ENCODE data around the gene ZNF627.
"Not testable (repeated sequence)": the region's sequence is repeated elsewhere in the genome, so short reads cannot be mapped to it uniquely, and the experiment has no call there.

The ZNF627 gene

DNA sequence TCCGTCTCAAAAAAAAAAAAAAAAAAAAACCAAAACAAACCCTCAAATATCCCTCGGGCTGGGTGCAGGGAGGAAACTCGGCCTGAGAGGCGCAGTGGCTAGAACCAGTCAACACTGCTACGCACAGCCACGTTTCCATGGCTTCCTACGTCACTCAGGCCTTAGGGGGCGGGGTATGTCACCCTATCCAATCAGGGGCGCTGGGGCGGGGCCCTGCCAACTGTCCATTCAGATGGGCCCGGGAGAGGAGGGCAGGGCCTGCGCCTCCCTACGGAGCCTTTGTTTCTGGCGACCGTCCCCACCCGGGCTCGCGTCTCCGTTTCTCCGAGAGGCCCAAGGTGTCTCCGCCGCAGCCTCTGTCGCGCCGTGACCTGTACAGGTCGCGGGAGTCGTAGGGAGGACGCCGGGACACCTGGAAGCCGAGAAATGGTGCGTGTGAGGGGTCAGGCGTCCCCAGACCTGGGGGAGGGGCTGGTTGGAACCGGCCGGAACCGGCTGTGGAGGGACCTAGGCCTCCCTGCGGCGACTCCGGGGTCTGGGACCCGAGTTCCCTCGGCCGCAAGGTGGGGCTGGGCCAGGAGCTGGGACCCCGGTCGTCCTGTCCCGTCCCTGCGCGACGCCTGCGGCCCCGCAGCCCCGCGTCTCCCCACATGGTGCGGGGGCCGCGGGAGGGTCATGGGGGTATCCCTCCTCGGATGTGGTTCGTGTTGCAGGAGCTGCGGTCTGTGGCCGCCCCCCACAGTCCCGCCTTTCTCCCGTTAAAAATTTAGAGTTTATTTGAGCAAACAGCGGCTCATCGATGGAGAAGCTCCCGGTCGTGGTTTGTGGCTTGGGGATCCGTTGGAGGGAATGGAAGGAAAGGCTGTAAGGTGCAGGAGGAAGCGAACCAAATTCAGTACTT, at the start of gene ZNF627:
Gene ZNF627 (plus strand): TSS at position 282 of the 901 bp plus-strand sequence. CDS start 145 bp downstream, at position 427.
- in situ Hi-C loops (cut with MboI; ENCODE audit: low sequenced_read_pairs) = no loop called here

DNA sequence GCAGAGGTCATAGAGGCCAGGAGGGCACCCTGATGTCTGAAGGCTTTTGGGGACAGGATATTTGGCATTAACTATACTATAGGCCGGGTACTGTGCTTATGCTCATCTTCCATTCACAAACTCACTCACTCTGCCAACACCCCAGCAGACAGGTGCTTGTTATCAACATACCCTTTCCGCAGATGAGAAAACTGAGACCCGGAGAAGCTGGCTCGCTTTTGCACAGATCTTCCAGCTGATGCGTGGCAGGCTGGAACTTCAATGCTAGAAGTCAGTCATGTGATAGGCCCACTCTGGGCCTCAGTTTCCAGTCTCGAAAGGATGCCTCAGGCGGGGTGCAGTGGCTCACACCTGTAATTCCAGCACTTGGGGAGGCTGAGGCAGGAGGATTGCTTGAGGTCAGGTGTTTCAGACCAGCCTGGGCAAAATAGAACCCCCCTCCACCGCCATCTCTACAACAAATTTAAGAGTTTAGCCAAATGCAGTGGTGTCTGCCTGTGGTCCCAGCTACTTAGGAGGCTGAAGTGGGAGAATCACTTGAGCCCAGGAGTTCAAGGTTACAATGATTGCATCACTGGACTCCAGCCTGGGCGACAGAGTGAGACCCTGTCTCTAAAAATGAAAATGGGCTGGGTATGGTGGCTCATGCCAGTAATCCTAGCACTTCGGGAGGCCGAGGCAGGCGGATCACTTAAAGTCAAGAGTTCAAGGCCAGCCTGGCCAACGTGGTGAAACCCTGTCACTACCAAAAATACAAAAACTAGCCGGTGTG, 49.2 kb upstream of the ZNF627 start:
- in situ Hi-C loops (cut with MboI; ENCODE audit: low sequenced_read_pairs) = no loop called here

DNA sequence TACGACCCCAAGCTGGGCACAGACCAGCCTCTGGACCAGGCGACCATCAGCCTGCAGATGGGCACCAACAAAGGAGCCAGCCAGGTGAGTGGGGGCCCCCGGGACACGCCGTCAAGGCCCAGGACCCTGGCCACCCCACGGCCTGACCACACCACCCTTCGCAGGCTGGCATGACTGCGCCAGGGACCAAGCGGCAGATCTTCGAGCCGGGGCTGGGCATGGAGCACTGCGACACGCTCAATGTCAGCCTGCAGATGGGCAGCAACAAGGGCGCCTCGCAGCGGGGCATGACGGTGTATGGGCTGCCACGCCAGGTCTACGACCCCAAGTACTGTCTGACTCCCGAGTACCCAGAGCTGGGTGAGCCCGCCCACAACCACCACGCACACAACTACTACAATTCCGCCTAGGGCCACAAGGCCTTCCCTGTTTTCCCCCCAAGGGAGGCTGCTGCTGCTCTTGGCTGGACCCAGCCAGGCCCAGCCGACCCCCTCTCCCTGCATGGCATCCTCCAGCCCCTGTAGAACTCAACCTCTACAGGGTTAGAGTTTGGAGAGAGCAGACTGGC, 47.8 kb upstream of the ZNF627 start:
- in situ Hi-C loops (cut with MboI; ENCODE audit: low sequenced_read_pairs) = no loop called here

DNA sequence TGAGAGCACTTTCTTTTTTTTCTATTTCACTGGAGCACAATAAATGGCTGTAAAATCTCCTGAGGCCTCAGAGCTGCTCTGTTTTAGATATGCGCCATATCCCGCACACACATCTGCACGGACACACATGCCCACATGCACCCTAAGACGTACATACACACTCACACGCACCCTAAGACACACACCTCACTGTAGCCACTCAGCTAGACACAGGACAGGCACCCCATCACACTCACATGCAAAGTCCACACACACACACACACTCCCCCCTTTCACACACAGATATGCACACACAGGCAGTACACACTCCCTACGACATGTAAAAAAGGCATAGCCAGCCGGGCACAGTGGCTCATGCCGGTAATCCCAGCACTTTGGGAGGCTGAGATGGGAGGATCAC, 47.0 kb upstream of the ZNF627 start:
- in situ Hi-C loops (cut with MboI; ENCODE audit: low sequenced_read_pairs) = no loop called here

DNA sequence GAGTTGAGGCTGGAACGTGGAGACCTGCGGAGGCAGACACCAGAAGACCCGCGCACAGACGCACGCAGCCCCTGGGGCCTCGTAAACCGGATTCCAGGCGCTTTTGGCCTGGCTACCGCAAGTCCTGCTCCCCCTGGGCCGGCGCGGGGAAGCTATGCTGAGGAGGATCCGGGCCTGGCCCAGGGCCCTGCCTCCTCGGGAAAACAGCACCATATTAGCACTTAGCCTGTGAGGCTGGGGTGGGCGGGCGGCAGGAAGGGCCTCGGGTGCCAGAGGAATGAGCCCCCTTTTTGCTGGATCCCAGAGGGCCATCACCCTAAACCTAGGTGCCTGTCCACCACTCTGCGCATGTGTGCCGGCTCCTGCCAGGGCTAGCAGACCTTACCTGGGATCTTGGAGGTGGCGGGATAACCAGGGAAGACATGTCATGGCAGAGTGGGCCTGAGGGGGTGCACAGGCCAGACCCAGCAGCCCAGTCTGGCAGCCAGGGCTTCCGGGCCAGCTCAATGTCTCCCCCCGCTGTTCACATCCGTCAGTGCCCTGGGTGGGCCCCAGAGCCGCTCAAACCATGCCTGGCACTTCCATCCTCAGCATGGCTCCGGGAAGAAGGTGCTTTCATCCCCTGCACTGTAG, 45.6 kb upstream of the ZNF627 start:
- in situ Hi-C loops (cut with MboI; ENCODE audit: low sequenced_read_pairs) = no loop called here

DNA sequence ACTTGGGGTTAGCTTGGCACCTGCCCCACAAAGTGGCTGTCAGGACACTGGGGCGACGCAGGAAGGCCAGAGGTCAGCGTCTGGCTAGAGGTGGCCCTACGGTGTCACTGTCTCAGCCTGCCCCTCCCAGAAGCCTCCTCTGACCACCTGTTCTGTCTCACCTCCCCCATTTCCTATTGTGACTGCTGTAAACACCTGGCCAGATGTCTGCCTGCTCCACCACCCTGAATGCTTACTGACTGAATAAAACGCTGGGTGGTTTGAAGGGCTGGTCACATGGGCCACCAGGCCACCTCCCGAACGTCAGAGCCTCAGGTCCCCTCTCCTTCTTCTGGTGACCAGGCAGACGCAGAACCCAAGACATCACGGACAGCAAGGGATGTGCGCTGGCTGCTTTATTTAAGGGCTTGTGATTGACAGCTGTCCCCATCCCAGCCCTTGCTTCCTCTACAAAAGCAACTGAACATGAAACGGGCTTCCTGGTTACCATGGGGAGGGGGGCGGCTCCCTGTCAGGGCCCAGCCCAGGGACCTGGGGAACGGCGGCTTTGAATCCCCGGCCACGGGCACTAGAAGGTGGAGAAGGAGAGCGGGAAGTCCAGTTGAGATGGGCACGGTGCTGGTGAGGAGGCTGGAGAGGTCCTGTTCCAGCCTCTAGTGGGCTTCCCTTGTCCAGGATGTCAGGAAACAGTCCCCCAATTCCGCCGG, 44.5 kb upstream of the ZNF627 start:
- in situ Hi-C loops (cut with MboI; ENCODE audit: low sequenced_read_pairs) = no loop called here

DNA sequence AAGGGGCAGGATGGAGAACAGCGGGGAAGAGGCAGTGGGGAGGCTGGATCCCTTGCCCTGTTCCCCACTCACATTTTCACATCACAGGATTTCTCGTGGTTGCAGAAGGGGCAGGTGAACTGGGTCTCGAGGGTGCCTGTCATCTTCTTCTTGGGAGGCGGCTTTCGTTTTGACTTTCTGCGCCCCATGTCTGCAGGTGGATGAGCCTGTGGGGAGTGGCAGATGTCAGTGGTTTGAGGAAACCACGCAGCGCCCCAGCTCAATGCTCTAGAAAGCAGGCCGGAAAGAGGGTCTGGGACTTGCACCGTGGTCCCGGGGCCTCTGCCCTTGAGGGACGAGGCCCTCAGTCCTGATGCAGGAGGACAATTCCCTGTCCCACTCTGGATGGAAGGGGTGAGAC, 43.1 kb upstream of the ZNF627 start:
- in situ Hi-C loops (cut with MboI; ENCODE audit: low sequenced_read_pairs) = no loop called here

DNA sequence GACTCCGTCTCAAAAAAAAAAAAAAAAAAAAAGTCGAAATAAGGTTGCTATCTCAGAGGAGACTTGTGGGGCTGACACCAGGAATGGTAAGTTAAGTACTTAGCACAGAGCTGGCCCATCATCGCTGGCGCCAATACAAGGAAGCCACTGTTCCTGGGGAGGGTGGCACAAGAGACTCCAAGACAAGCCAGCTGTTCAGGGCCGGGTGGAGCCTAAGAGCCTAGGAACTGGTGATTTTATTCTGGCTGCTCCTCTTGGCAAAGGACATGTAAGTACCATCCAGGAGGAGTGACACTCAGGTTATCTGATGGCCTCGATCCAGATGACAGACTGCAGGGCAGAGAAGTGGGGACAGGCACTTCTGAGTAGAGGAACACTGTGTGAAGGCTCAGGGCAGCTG, 42.0 kb upstream of the ZNF627 start:
- in situ Hi-C loops (cut with MboI; ENCODE audit: low sequenced_read_pairs) = no loop called here

DNA sequence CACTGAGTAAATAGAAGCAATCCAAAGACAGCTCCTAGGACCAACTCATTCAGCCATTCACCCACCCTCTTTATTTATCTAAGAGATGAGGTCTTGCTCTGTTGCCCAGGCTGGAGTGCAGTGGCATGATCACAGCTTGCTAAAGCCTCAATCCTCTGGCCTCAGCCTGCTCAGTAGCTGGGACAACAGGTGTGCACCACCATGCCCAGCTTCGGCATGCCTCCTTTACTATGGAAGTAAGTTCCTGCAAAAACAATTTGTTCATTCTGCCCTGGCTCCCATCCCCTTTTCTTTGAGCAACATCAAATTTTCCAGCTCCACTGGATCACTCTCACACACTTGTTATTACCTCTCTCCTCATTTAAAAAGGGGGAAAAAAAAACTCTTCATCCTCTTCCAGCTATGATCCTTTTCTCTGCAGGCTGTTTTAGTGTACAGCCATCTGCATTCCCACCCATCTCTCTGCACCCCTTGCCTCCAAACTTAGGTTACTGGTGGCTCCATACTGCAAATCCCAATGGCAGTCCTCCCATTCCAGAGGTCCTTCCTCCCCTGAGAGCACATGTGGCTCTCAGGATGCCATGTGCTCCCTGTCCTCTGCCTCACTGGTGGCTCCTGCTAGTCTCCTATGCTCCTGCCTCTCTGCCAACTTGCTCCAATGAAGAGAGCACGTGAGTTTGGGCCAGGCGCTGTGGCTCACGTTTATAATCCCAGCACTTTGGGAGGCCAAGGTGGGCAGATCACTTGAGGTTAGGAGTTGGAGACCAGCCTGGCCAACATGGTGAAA, 40.5 kb upstream of the ZNF627 start:
- in situ Hi-C loops (cut with MboI; ENCODE audit: low sequenced_read_pairs) = no loop called here

DNA sequence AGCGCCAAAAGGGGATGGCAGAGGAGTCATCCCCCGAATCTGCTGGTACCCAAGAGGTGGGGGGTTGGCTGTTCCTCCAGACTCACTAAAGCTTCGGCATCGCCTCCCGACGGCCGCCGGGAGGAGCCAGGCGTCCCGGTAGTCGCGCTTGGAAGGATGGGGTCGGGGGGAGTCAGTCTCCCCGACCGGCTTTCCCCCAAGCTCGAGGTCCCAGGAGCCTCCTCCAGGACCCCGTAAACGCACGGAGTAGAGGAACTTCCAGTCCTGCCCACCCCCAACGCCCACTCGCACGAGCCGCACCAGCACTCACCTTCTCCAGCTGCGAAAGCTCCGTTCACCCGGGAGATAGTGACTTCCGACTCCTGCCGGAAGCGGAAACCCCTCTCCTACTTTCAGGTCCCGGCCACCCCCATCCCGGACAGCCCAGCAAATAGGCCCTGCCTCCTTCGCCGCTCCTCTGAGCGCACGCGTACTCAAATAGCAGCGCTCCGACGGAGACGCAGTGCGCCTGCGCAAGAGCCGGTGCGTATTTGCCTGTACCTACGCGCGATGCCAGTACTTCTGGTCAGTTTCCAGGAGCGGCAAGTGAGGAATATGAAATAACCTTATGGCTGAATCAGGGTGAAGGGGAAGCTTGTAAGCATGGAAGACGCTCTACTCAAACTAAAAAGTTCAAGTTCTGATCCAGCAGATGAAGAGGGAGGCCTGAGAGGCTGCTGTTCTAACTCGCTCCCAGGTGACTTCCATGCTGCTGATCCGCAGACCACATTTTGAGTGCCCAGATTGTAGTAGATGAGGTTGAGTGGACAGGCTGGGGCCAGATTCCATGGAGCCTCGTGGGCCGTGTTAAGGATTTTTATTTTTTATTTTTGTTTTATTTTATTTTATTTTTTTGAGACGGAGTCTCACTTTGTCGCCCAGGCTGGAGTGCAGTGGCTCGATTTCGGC, 38.1 kb upstream of the ZNF627 start, which contains the start of gene ELOF1:
Gene ELOF1 (minus strand): TSS at position 350 of the 948 bp plus-strand sequence. CDS start 4,883 bp downstream, outside the sequence.
- in situ Hi-C loops (cut with MboI; ENCODE audit: low sequenced_read_pairs) = no loop called here

DNA sequence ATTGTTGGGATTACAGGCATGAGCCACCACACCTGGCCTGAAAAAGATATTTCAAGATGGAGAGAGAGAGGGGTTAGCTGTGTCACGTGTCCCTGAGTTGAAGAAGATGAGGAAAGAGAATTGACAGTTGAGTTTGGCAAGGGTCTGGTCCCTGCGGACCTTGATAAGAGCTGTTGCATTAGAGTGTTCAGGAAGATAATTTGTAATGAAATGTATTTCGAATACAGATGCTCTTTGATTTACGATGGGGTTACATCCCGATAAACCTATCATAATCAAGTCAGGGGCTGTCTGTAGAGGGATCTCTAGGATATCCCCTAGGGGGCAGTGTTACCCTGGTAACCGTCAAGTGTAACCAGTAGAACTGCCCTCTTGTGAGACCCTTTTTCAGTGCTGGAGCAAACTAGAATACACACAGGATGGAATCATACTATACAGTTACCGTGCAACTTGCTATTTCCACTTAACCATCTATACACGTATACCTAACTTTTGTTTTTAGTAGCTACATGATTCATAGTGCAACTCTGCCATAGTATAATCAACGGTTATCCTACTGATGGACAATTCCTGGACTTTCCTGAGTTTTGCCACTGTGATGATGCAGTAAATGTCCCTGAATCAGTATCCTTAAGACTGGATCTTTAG, 36.8 kb upstream of the ZNF627 start:
- in situ Hi-C loops (cut with MboI; ENCODE audit: low sequenced_read_pairs) = no loop called here

DNA sequence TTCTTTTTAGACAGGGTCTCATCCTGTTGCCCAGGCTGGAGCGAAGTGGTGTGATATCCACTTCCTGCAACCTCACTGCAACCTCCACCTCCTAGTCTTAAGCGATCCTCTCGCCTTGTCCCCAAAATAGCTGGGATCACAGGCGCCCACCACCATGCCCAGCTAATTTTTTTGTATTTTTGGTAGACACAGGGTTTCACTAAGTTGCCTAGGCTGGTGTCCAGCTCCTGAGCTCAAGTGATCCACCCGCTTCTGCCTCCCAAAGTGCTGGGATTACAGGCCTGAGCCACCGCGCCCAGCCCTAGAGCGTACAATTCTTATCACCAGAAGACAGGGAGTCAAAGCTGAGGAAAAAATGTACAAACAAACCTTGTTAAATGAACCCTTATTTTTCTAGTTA, 33.8 kb upstream of the ZNF627 start:
- in situ Hi-C loops (cut with MboI; ENCODE audit: low sequenced_read_pairs) = no loop called here

DNA sequence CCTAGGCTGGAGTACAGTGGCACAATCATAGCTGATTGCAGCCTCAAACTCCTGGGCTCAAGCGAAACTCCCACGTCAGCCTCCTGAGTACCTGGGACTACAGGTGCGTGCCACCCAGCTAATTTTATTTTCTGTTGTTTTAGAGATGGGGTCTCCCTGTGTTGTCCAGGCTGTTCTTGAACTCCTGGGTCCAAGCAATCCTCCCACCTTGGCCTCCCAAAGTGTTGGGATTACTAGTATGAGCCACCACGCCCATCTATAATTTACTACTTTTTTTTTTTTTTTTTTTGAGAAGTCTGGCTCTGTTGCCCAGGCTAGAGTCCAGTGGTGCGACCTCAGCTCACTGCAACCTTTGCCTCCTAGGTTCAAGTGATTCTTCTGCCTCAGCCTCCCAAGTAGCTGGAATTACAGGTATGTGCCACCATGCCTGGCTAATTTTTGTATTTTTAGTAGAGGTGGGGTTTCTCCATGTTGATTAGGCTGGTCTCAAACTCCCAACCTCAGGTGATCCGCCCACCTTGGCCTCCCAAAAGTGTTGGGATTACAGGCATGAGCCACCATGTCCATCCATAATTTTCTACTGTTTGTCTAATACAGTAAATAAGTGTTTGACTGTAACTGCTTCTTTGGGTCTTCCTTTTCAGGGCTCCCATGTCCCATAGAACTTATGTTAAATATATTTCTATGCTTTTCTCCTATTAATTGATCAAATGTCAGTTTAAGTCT, 33.0 kb upstream of the ZNF627 start:
- in situ Hi-C loops (cut with MboI; ENCODE audit: low sequenced_read_pairs) = not testable (repeated sequence)

DNA sequence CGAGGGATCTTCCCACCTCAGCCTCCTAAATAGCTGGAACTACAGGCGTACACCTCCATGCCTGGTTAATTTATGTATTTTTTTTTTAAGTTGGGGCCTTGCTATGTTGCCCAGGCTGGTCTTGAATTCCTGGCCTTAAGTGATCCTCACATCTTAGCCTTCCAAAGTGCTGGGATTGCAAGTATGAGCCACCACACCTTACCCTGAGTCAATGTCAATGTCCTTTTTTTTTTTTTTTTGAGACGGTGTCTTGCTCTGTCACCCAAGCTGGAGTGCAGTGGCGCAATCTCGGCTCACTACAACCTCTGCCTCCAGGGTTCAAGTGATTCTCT, 31.7 kb upstream of the ZNF627 start:
- in situ Hi-C loops (cut with MboI; ENCODE audit: low sequenced_read_pairs) = not testable (repeated sequence)

DNA sequence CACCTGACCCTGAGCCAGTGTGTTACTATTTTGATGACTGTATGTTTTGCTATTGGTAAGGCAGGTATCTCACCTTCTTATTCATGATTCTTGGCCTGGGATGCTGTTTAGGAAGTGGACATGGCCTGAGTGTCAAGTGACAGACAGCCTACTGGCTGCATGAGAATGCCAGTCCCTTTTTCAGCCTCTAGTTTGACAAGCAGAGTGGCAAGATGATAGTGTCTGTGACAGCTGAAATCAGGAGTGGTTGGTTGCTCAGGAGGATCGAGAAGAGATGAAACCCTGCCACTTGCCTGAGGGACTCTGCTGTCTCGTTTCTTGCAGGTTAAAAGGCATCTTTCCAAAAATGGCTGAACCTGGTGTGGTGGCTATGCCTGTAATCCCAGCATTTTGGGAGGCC, 31.1 kb upstream of the ZNF627 start:
- in situ Hi-C loops (cut with MboI; ENCODE audit: low sequenced_read_pairs) = no loop called here

DNA sequence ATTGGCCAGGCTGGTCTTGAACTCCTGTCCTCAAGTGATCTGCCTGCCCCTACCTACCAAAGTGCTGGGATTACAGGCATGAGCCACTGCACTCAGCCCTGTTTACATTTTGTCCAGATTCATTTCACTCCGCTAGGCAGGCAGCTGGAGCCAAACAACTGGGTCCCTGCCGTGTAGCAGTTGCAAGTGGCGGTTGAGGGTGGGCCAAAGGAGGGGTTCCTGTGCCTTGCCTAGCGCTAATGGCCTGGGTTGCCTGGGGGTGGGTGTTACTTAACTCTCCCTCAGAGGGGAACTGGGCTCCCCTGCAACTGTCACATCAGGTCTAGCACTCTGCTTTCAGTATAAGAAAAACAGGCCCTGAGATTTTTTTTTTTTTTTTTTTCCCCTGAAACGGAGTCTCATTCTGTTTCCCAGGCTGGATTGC, 27.2 kb upstream of the ZNF627 start:
- in situ Hi-C loops (cut with MboI; ENCODE audit: low sequenced_read_pairs) = no loop called here

DNA sequence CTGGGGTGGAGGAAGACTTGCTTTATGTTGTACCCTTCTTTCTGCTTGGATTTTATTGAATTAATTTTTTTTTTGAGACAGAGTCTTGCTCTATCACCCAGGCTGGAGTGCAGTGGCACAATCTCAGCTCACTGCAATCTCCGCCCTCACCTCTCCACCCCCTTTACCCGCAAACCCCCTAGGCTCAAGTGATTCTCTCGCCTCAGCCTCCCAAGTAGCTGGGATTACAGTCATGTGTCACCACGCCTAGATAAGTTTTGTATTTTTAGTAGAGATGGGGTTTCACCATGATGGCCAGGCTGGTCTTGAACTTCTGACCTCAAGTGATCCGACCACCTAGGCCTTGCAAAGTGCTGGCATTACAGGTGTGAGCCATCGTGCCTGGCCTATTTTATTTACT, 23.9 kb upstream of the ZNF627 start:
- in situ Hi-C loops (cut with MboI; ENCODE audit: low sequenced_read_pairs) = not testable (repeated sequence)

DNA sequence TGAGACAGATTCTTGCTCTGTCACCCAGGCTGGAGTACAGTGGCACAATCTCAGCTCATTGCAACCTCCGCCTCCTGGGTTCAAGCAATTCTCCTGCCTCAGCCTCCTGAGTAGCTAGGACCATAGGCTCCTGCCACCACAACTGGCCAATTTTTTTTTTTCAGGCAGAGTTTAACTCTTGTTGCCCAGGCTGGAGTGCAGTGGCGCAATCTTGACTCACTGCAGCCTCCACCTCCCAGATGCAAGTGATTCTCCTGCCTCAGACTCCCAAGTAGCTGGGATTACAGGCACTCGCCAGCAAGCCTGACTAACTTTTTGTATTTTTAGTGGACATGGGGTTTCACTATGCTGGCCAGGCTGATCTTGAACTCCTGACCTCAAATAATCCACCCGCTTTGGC, 23.5 kb upstream of the ZNF627 start:
- in situ Hi-C loops (cut with MboI; ENCODE audit: low sequenced_read_pairs) = not testable (repeated sequence)
